H1 (cell line): Measurements from ENCODE around the gene GDF9. TPM values are rescaled to one million over a fixed set of nuclear protein-coding genes. Genes with fewer than 3 reads are reported as not detected.

ENCODE experiments used
- CTCF ChIA-PET: fragments of 300-600 bp; sonication (Branson Sonifier 250); formaldehyde crosslinking; loops from one replicate; lab custom pipeline; 2021; ENCODE audit not compliant: partially characterized antibody; lab: Charles Lee
- POLR2A ChIA-PET: fragments of 300-600 bp; sonication (Branson Sonifier 250); formaldehyde crosslinking; loops from one replicate; lab custom pipeline; 2021; ENCODE audit warnings: inconsistent platforms; ENCODE audit not compliant: partially characterized antibody; lab: Charles Lee
- DNase-seq, 2 experiments: peaks; one replicate each; pipeline versions ENCODE4 v3.0.0 to v3.0.0-alpha.2; 2010 to 2022; ENCODE audit warnings: low spot score in 2 of 2, low read depth in 1 of 2, mixed read lengths in 1 of 2
- FAIRE-seq: peaks from 2 replicates; lab custom pipeline; 2011; peaks lifted over from hg19 to GRCh38; lab: Jason Lieb, UNC
- H2AFZ ChIP-seq: 2 replicates; pipeline ENCODE4 v1.8.1; 2012; ENCODE audit warnings: low read length, inconsistent platforms
- H2AK5ac ChIP-seq: 2 replicates; pipeline ENCODE4 v1.6.1; 2013; ENCODE audit warnings: low read depth, low read length
- H2BK120ac ChIP-seq: replicated peaks from 2 replicates; pipeline ENCODE3; 2013; ENCODE audit warnings: low read depth, low read length, inconsistent platforms
- H2BK12ac ChIP-seq: 2 replicates; pipeline ENCODE4 v1.6.1; 2013; ENCODE audit warnings: low read depth, low read length
- H2BK15ac ChIP-seq: 2 replicates; pipeline ENCODE4 v1.6.1; 2013; ENCODE audit warnings: low read length
- H2BK20ac ChIP-seq: 2 replicates; pipeline ENCODE4 v1.6.1; 2013; ENCODE audit warnings: low read length
- H2BK5ac ChIP-seq: 2 replicates; pipeline ENCODE4 v1.6.1; 2013; ENCODE audit warnings: low read depth, low read length
- H3K14ac ChIP-seq: 2 replicates; pipeline ENCODE4 v1.6.1; 2013; ENCODE audit warnings: inconsistent platforms; ENCODE audit not compliant: insufficient read length
- H3K18ac ChIP-seq: 2 replicates; pipeline ENCODE4 v1.6.1; 2013; ENCODE audit warnings: low read length; ENCODE audit errors: extremely low read depth
- H3K23ac ChIP-seq: 2 replicates; pipeline ENCODE4 v1.6.1; 2013; ENCODE audit warnings: inconsistent platforms; ENCODE audit not compliant: insufficient read length
- H3K23me2 ChIP-seq: 2 replicates; pipeline ENCODE4 v1.6.1; 2013; ENCODE audit warnings: low read depth, low read length
- H3K27ac ChIP-seq: 2 replicates; pipeline ENCODE4 v1.6.1; 2011; ENCODE audit warnings: low read depth, low read length, inconsistent platforms
- H3K27me3 ChIP-seq, 4 experiments: replicated peaks in 1 of 4; 1 replicate in 1 of 4; 2 replicates in 3 of 4; pipeline versions ENCODE4 v1.6.1 to v1.8.1; 2011 to 2013; ENCODE audit warnings: low read length in 3 of 4, mild to moderate bottlenecking in 3 of 4, inconsistent platforms in 2 of 4, mixed read lengths in 2 of 4, moderate library complexity in 1 of 4; ENCODE audit not compliant: control insufficient read depth in 3 of 4, insufficient read depth in 3 of 4; ENCODE audit errors: extremely low read depth in 1 of 4
- H3K36me3 ChIP-seq, 4 experiments: 2 replicates each; pipeline versions ENCODE4 v1.6.1 to v1.8.1; 2011 to 2013; ENCODE audit warnings: mild to moderate bottlenecking in 4 of 4, low read length in 3 of 4, moderate library complexity in 2 of 4, control low read depth in 1 of 4, inconsistent platforms in 1 of 4; ENCODE audit not compliant: insufficient read depth in 4 of 4, control insufficient read depth in 2 of 4
- H3K4ac ChIP-seq: replicated peaks from 2 replicates; pipeline ENCODE3; 2013; ENCODE audit warnings: low read length, low read depth, mixed read lengths, inconsistent platforms; ENCODE audit not compliant: insufficient read length
- H3K4me1 ChIP-seq, 4 experiments: replicated peaks in 1 of 4; 1 replicate in 1 of 4; 2 replicates in 3 of 4; pipeline versions ENCODE4 v1.6.1 to v1.8.1; 2011 to 2013; ENCODE audit warnings: low read length in 3 of 4, inconsistent platforms in 2 of 4, mixed read lengths in 1 of 4; ENCODE audit not compliant: insufficient read depth in 4 of 4, control insufficient read depth in 3 of 4
- H3K4me2 ChIP-seq, 2 experiments: 2 replicates each; pipeline versions ENCODE4 v1.6.1 to v1.8.1; 2011 to 2013; ENCODE audit warnings: low read depth in 2 of 2, low read length in 2 of 2, control low read depth in 1 of 2, inconsistent platforms in 1 of 2, mild to moderate bottlenecking in 1 of 2; ENCODE audit not compliant: insufficient read depth in 1 of 2
- H3K4me3 ChIP-seq, 4 experiments: fragments of 200-600, 300-600 bp in 1 of 4; sonication (generic), shearing (Covaris generic), sonication (Bioruptor Twin) in 1 of 4; 2 replicates each; pipeline versions ENCODE4 v1.5.1 to v1.8.1; 2011 to 2016; ENCODE audit warnings: low read length in 4 of 4, low read depth in 3 of 4, control low read depth in 2 of 4, inconsistent platforms in 2 of 4, mild to moderate bottlenecking in 2 of 4, mixed read lengths in 1 of 4, moderate library complexity in 1 of 4; ENCODE audit not compliant: insufficient read depth in 2 of 4; ENCODE audit errors: extremely low read depth in 1 of 4
- H3K56ac ChIP-seq: replicated peaks from 2 replicates; pipeline ENCODE3; 2013; ENCODE audit warnings: low read depth, mild to moderate bottlenecking, mixed read lengths, low read length, inconsistent platforms; ENCODE audit not compliant: insufficient read length
- H3K79me1 ChIP-seq: 2 replicates; pipeline ENCODE4 v1.6.1; 2013; ENCODE audit warnings: low read depth, low read length, control low read depth
- H3K79me2 ChIP-seq, 2 experiments: 2 replicates each; pipeline versions ENCODE4 v1.6.1 to v1.8.1; 2012 to 2013; ENCODE audit warnings: low read length in 2 of 2, mild to moderate bottlenecking in 2 of 2, inconsistent platforms in 1 of 2; ENCODE audit not compliant: insufficient read depth in 2 of 2, control insufficient read depth in 1 of 2
- H3K9ac ChIP-seq, 4 experiments: replicated peaks in 1 of 4; 1 replicate in 1 of 4; 2 replicates in 3 of 4; pipeline versions ENCODE4 v1.6.1 to v1.8.1; 2011 to 2013; ENCODE audit warnings: low read depth in 3 of 4, low read length in 3 of 4, control low read depth in 2 of 4, mild to moderate bottlenecking in 2 of 4, moderate library complexity in 2 of 4, inconsistent platforms in 1 of 4; ENCODE audit errors: extremely low read depth in 1 of 4
- H3K9me3 ChIP-seq, 2 experiments: 2 replicates each; pipeline versions ENCODE4 v1.6.1 to v1.8.1; 2012 to 2013; ENCODE audit warnings: mild to moderate bottlenecking in 2 of 2, moderate library complexity in 2 of 2, control low read depth in 1 of 2, inconsistent platforms in 1 of 2, low read depth in 1 of 2, low read length in 1 of 2, mixed read lengths in 1 of 2; ENCODE audit not compliant: insufficient read depth in 2 of 2
- H4K20me1 ChIP-seq, 2 experiments: replicated peaks in 1 of 2; 2 replicates each; pipeline versions ENCODE3 to v1.8.1; 2011 to 2013; ENCODE audit warnings: inconsistent platforms in 2 of 2, low read length in 2 of 2, mild to moderate bottlenecking in 1 of 2; ENCODE audit not compliant: insufficient read depth in 2 of 2, control insufficient read depth in 1 of 2
- H4K5ac ChIP-seq: 2 replicates; pipeline ENCODE4 v1.6.1; 2013; ENCODE audit warnings: low read length, low read depth, mixed read lengths, inconsistent platforms; ENCODE audit not compliant: insufficient read length
- H4K8ac ChIP-seq: 2 replicates; pipeline ENCODE4 v1.8.0; 2013; ENCODE audit warnings: mild to moderate bottlenecking, moderate library complexity, low read length, inconsistent platforms; ENCODE audit not compliant: insufficient read depth; ENCODE audit errors: extremely low read depth
- H4K91ac ChIP-seq: replicated peaks from 2 replicates; pipeline ENCODE3; 2013; ENCODE audit warnings: low read length, mixed read lengths, inconsistent platforms; ENCODE audit not compliant: insufficient read length
- BACH1 ChIP-seq: IDR thresholded peaks from 2 replicates; pipeline ENCODE4 v1.6.1; 2012; ENCODE audit warnings: low read length, improper control_type of control experiment
- CREB1 ChIP-seq: IDR thresholded peaks from 2 replicates; pipeline ENCODE4 v1.6.1; 2012; ENCODE audit warnings: inconsistent platforms
- CTBP2 ChIP-seq: IDR thresholded peaks from 2 replicates; pipeline ENCODE4 v1.7.0; 2011; ENCODE audit warnings: borderline replicate concordance, mild to moderate bottlenecking, moderate library complexity, mixed read lengths, low read length; ENCODE audit not compliant: insufficient read depth, insufficient read length
- CTCF ChIP-seq, 3 experiments: IDR thresholded peaks; 1 replicate in 2 of 3; 2 replicates in 1 of 3; pipeline versions ENCODE4 v1.5.1 to v1.6.1; 2011; ENCODE audit warnings: low read length in 3 of 3, mild to moderate bottlenecking in 3 of 3, inconsistent platforms in 2 of 3, low read depth in 1 of 3, moderate library complexity in 1 of 3; ENCODE audit not compliant: insufficient read depth in 1 of 3; ENCODE audit errors: control extremely low read depth in 1 of 3
- EGR1 ChIP-seq: IDR thresholded peaks from 2 replicates; pipeline ENCODE4 v1.6.1; 2011; ENCODE audit warnings: low read depth, low read length, borderline replicate concordance
- HDAC6 ChIP-seq: IDR thresholded peaks from one replicate; pipeline ENCODE4 v1.7.1; 2012; ENCODE audit warnings: low read depth, mild to moderate bottlenecking, inconsistent platforms, low read length, moderate library complexity
- SUZ12 ChIP-seq: fragments of 200-600 bp; sonication (generic); IDR thresholded peaks from 2 replicates; pipeline ENCODE4 v1.6.1; 2012; ENCODE audit warnings: mild to moderate bottlenecking, inconsistent platforms, low read length, moderate library complexity, mixed read lengths
- TAF7 ChIP-seq: optimal IDR thresholded peaks from 2 replicates; pipeline ENCODE3; 2011; ENCODE audit warnings: low read depth, mild to moderate bottlenecking, inconsistent platforms, low read length, moderate library complexity, borderline replicate concordance
- WGBS, 2 experiments: shearing (Covaris generic) in 1 of 2; methylation state at CpG; one replicate each; pipeline versions ENCODE4 v1.1.6 to v1.1.7; 2013 to 2015; ENCODE audit warnings: low lambda C conversion rate in 2 of 2, mixed read lengths in 2 of 2, inconsistent platforms in 1 of 2, low coverage in 1 of 2, missing lambda C conversion rate in 1 of 2; ENCODE audit not compliant: insufficient replicate concordance in 2 of 2, insufficient coverage in 1 of 2, insufficient read length in 1 of 2; ENCODE audit errors: extremely low coverage in 1 of 2, missing lambda C conversion rate in 1 of 2; 5-methylcytosine and 5-hydroxymethylcytosine counted together
- polyA plus RNA-seq, 7 experiments: library from polyadenylated mRNA; depleted of rRNA in 3 of 7; stranded (reverse) in 5 of 7; unstranded in 2 of 7; fragments of >200 nt in 5 of 7; fragments of 200-250 nt in 2 of 7; gene quantifications; 1 replicate in 5 of 7; 2 replicates in 1 of 7; 4 replicates in 1 of 7; pipeline versions ENCODE4 v1.2.1 to v1.2.3, GENCODE V29; 2011 to 2013; ENCODE audit warnings: missing spikeins in 2 of 7, mixed read lengths in 2 of 7
- total RNA-seq: library from RNA; stranded (reverse); fragmentation: NEBNext Ultra II Directional; extraction: Animal tissue kit (Norgen Biotek cat#: 25700); gene quantifications from 2 replicates; pipeline ENCODE4 v1.2.1, GENCODE V29; 2021
- TF ChIP-seq, protein P1 (sequence below): IDR thresholded peaks from 2 replicates; pipeline ENCODE4 v1.6.1; 2012; ENCODE audit warnings: low read length, inconsistent platforms

The GDF9 gene
- total and polyA plus RNA-seq, 2 of the 8 experiments (the other 6 are each of a cell fraction or from before 2014, with no cell fraction given): 0.14 TPM; not detected in 1

- FAIRE-seq (no peak), DNase-seq (no peak)
- Histone ChIP-seq H3K4ac (no peak overlapping the region), H2BK5ac (no peak overlapping the region), H3K56ac (no peak overlapping the region), H2AK5ac (no peak overlapping the region), H3K4me3 (no peak overlapping the region), H2AFZ (no peak overlapping the region), H2BK12ac (no peak overlapping the region), H4K8ac (no peak overlapping the region), H2BK20ac (no peak overlapping the region), H3K27me3 (no peaks in the 10 kb centered on the region), H3K9me3 (no peaks in the 10 kb centered on the region), H3K14ac (no peak overlapping the region), H2BK15ac (no peak overlapping the region), H4K20me1 (no peaks in the 10 kb centered on the region), H3K23me2 (0 out of 2 replicates have a peak, but pooled peaks cover 2% of the 10 kb centered on the region), H2BK120ac (no peak overlapping the region), H4K91ac (no peak overlapping the region), H3K79me2 (no peaks in the 10 kb centered on the region), H3K9ac (no peak overlapping the region), H3K27ac (no peak overlapping the region), H3K4me2 (no peak overlapping the region), H3K79me1 (no peaks in the 10 kb centered on the region), H3K18ac (no peak overlapping the region), H3K4me1 (no peaks in the 10 kb centered on the region), H4K5ac (no peak overlapping the region), H3K23ac (no peak overlapping the region), H3K36me3 (peaks cover 3 to 44% (median 22%) of the 10 kb centered on the region in 4 experiments; a peak in 6 of 8 replicates)
- POLR2A ChIA-PET: interaction anchor here (2.4 kb wide), 1 partner anchor 11 kb away, joined by 15 read pairs; the partner anchor contains the start of genes GDF9 and UQCRQ
- WGBS, 2 experiments: 74% methylated on average over 2 of the region's 2 CpGs; no CpG with 5 or more reads in 1 of the 2 experiments
- CTCF ChIA-PET: interaction anchor here (1.0 to 32.2 kb wide), 4 partner anchors 9 to 118 kb away, joined by 3 to 465 read pairs (median 3); partner anchors contain the start of gene SHROOM1
- TF ChIP-seq CTBP2: no peak
- no peak for TF ChIP-seq TAF7
- no peak for TF ChIP-seq HDAC6
- TF ChIP-seq CREB1: no peak
- TF ChIP-seq, protein P1, sequence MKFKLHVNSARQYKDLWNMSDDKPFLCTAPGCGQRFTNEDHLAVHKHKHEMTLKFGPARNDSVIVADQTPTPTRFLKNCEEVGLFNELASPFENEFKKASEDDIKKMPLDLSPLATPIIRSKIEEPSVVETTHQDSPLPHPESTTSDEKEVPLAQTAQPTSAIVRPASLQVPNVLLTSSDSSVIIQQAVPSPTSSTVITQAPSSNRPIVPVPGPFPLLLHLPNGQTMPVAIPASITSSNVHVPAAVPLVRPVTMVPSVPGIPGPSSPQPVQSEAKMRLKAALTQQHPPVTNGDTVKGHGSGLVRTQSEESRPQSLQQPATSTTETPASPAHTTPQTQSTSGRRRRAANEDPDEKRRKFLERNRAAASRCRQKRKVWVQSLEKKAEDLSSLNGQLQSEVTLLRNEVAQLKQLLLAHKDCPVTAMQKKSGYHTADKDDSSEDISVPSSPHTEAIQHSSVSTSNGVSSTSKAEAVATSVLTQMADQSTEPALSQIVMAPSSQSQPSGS: no peak
- no peak for TF ChIP-seq SUZ12
- TF ChIP-seq EGR1: no peak
- no peak for TF ChIP-seq BACH1
- no peak for TF ChIP-seq CTCF (IDR thresholded peaks at IDR 0.05; ENCODE audit: control extremely low read depth in 1 of 3, insufficient read depth in 1 of 3, low read depth in 1 of 3, low read length in 3 of 3)
Measured at GRCh38 chr5:132877466-132877865, 11.2 kb upstream of the GDF9 start.
